ENCODE results near the gene LDB2. TPM values are rescaled to one million over a fixed set of nuclear protein-coding genes. Genes with fewer than 3 reads are reported as not detected.

LDB2 gene
- total and polyA plus RNA-seq, 2 of the 8 experiments (the other 6 are each of a cell fraction or from before 2014, with no cell fraction given): 57.0 to 140 TPM

DNA sequence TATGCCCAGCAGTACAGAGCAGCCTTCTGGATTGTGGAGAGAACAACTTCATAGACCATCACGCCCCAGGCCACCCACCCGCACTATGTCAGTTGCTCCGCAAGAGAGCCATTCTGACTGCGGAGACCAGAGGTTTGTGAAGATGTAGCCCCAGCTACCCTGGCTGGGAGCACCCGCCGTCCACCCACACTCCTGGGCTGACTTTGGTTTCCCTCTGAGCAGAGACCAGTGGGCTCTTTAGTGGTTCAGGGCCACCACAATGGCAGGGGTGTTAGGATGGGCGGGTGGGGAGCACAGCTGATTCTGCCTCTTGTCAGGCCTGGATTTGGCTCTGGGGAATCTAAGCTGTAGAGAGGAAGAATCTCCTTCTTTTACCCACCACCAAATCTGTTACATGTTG, 313.4 kb downstream of the LDB2 start:
- no peak overlapping the region for H3K14ac ChIP-seq (ENCODE audit: insufficient read length)
- H3K36me3 ChIP-seq (ENCODE audit: control insufficient read depth in 2 of 4, insufficient read depth in 4 of 4, low read length in 3 of 4): 0 out of 8 replicates have a peak, but pooled peaks cover 0 to 2% (median 0%) of the 10 kb centered on the region in 4 experiments
- no peak overlapping the region for H2AK5ac ChIP-seq (ENCODE audit: low read depth, low read length)
- H2BK20ac ChIP-seq (ENCODE audit: low read length): no peak overlapping the region
- H4K5ac ChIP-seq (ENCODE audit: insufficient read length, low read depth, low read length): no peak overlapping the region
- H2BK120ac ChIP-seq (replicated peaks; ENCODE audit: low read depth, low read length): no peak overlapping the region
- TF ChIP-seq USF2 (IDR thresholded peaks at IDR 0.05; ENCODE audit: low read length) (no peak), FOSL1 (IDR thresholded peaks at IDR 0.05; ENCODE audit: insufficient read depth, low read depth, low read length) (no peak), SRF (IDR thresholded peaks at IDR 0.05; ENCODE audit: low read depth, low read length) (no peak), POLR2AphosphoS5 (IDR thresholded peaks at IDR 0.05; ENCODE audit: low read depth, low read length) (no peak), RAD21 (IDR thresholded peaks at IDR 0.05 in 1 of 2, conservative IDR thresholded peaks at IDR 0.05 in 1 of 2; ENCODE audit: low read depth in 2 of 2, low read length in 2 of 2) (no peak), POU5F1 (IDR thresholded peaks at IDR 0.05; ENCODE audit: low read depth, low read length) (no peak)
- DNase-seq (ENCODE audit: low read depth in 1 of 2, low spot score in 2 of 2) (no peak), FAIRE-seq (no peak)
- no peak overlapping the region for H3K4me2 ChIP-seq (ENCODE audit: insufficient read depth in 1 of 2, low read depth in 2 of 2, low read length in 2 of 2)
- H4K91ac ChIP-seq (replicated peaks; ENCODE audit: insufficient read length, low read length): no peak overlapping the region
- no peak overlapping the region for H3K9ac ChIP-seq (replicated peaks in 1 of 4; ENCODE audit: extremely low read depth in 1 of 4, low read depth in 3 of 4, low read length in 3 of 4)
- no peak overlapping the region for H2BK15ac ChIP-seq (ENCODE audit: low read length)
- no peak overlapping the region for H2AFZ ChIP-seq (ENCODE audit: low read length)
- 96% methylated on average over 7 of the region's 7 CpGs; no CpG with 5 or more reads in 1 of the 2 experiments for WGBS, 2 experiments (ENCODE audit: extremely low coverage in 1 of 2, insufficient coverage in 1 of 2, insufficient read length in 1 of 2, insufficient replicate concordance in 2 of 2, low coverage in 1 of 2, low lambda C conversion rate in 2 of 2, missing lambda C conversion rate in 1 of 2)
- H3K4me3 ChIP-seq (ENCODE audit: extremely low read depth in 1 of 4, insufficient read depth in 2 of 4, low read depth in 3 of 4, low read length in 4 of 4): no peak overlapping the region
- H3K79me2 ChIP-seq (ENCODE audit: control insufficient read depth in 1 of 2, insufficient read depth in 2 of 2, low read length in 2 of 2): no peaks in the 10 kb centered on the region
- ChIA-PET CTCF (ENCODE audit: partially characterized antibody) (no interaction called here), POLR2A (ENCODE audit: partially characterized antibody) (interaction anchor here (1.4 kb wide), 1 partner anchor 9 kb away, joined by 3 read pairs; no protein-coding TSS in a partner anchor)
- H3K4me1 ChIP-seq (replicated peaks in 1 of 4; ENCODE audit: control insufficient read depth in 3 of 4, insufficient read depth in 4 of 4, low read length in 3 of 4): no peaks in the 10 kb centered on the region
- H3K56ac ChIP-seq (replicated peaks; ENCODE audit: insufficient read length, low read depth, low read length): no peak overlapping the region
- H2BK12ac ChIP-seq (ENCODE audit: low read depth, low read length): no peak overlapping the region
- H4K20me1 ChIP-seq (replicated peaks in 1 of 2; ENCODE audit: control insufficient read depth in 1 of 2, insufficient read depth in 2 of 2, low read length in 2 of 2): peaks cover 0 to 2% of the 10 kb centered on the region in 2 experiments
- no peaks in the 10 kb centered on the region for H3K9me3 ChIP-seq (ENCODE audit: insufficient read depth in 2 of 2, low read depth in 1 of 2, low read length in 1 of 2)
- H3K23ac ChIP-seq (ENCODE audit: insufficient read length): no peak overlapping the region
- H3K27me3 ChIP-seq (replicated peaks in 1 of 4; ENCODE audit: control insufficient read depth in 3 of 4, extremely low read depth in 1 of 4, insufficient read depth in 3 of 4, low read length in 3 of 4): no peaks in the 10 kb centered on the region
- no peak overlapping the region for H2BK5ac ChIP-seq (ENCODE audit: low read depth, low read length)
- no peak overlapping the region for H3K18ac ChIP-seq (ENCODE audit: extremely low read depth, low read length)
- no peaks in the 10 kb centered on the region for H3K79me1 ChIP-seq (ENCODE audit: low read depth, low read length)
- H3K23me2 ChIP-seq (ENCODE audit: low read depth, low read length): no peaks in the 10 kb centered on the region
- H3K27ac ChIP-seq (ENCODE audit: low read depth, low read length): no peak overlapping the region
- no peak overlapping the region for H3K4ac ChIP-seq (replicated peaks; ENCODE audit: insufficient read length, low read depth, low read length)
- no peak overlapping the region for H4K8ac ChIP-seq (ENCODE audit: extremely low read depth, insufficient read depth, low read length)

All from H1 (cell line).